Activated CD4-positive, CD25-positive, alpha-beta regulatory T cell treated with anti-CD3 and anti-CD28 coated beads, Interleukin-2, amount 50 U/mL, for 72 hours (primary cell): ENCODE results near the gene E2F4.

Experiments used
- DNase-seq: peaks from one replicate; pipeline ENCODE4 v3.0.0; 2021

E2F4 gene

GRCh38 chr16:67195676-67196075 is 3.7 kb downstream of the E2F4 start:
- DNase-seq, result no peak

- no peak for DNase-seq
These were observed 4.9 kb downstream of the E2F4 start for GRCh38 chr16:67196881-67197280.

DNA sequence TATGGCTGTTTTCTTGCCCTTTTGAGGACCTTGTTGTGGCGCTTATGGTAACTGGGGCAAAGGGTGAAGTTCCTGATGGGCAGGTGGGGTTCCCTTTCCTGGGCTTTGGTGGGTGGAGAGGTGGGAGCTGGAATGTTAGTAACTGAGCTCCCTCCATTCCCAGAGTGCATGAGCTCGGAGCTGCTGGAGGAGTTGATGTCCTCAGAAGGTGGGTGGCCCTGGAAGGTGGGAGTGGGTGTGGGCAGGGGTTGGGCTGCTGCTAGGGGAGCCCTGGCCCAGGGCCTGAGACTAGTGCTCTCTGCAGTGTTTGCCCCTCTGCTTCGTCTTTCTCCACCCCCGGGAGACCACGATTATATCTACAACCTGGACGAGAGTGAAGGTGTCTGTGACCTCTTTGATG is 5.7 kb downstream of the E2F4 start:
- DNase-seq, result no peak

DNA sequence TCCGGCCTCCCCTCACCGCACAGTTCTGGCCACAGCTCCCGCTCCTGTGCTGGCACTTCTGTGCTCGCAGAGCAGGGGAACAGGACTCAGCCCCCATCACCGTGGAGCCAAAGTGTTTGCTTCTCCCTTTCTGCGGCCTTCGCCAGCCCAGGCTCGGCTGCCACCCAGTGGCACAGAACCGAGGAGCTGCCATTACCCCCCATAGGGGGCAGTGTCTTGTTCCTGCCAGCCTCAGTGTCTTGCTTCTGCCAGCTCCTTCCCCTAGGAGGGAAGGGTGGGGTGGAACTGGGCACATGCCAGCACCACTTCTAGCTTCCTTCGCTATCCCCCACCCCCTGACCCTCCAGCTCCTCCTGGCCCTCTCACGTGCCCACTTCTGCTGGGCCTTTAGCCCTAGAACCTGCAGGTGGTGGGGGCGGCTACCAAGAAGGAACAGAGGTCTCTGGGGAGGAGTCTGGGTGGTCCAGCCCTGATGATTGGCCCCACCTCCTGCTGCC is 6.3 kb downstream of the E2F4 start:
- DNase-seq, result no peak

DNA sequence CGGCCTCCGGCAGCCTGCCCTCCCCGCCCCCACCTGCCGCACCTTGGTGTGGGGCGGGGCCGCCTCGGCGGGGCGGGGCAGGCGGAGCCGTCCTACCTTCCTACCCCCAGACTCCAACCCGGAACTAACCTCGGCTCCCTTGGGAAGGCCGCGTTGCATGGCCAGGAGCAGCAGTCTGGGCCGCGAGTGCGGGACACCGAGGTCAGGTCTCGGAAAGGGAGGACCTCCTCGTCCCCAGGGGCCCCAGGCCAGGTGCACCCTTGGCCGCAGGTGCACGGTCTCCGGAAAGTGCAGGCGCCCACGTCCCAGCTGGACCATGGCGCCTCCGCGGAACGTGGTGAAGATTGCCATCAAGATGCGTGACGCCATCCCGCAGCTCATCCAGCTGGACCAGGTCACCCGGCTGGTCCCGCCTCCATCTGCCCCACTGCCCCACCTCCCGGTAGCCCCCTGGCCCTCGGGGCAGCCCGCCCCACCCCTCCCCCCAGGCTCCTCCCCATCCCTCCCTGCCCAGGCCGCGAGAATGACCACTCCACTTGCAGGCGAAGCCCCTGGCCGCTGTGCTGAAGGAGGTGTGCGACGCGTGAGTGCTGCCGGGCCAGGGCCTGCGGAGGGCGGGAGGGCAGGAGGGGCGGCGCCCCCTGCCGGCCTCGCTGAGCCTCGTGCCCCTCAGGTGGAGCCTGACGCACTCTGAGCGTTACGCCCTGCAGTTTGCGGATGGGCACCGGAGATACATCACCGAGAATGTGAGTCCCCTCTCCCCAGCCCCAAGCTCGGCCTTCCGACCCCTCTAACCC is 7.3 kb downstream of the E2F4 start, which contains the start of gene ELMO3:
ELMO3 (plus strand) TSS at position 121 of the 797 bp plus-strand sequence; CDS start at position 317, 196 bp downstream.
- DNase-seq, result no peak

DNA sequence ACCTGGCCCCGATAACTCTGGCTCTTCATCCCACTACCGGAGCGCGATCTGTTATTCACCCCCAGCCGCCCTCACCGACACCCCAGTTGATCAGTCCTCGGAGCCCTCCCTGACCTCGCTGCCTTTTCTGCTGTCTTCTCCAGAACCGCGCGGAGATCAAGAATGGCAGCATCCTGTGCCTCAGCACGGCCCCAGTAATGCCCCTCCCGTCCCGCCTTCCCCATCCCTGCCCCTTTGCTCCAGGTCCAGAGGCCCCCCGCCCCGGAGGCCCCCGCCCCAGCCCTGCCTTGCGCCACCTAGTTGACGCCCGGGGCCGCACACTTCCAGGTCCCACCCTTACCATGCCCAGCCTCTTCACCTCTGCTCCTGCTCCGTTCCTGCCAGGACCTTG is 7.8 kb downstream of the E2F4 start:
- DNase-seq, result no peak

- no peak for DNase-seq
These were observed 8.5 kb downstream of the E2F4 start for GRCh38 chr16:67200491-67200890.

GRCh38 chr16:67201411-67202345 is 9.7 kb downstream of the E2F4 start:
- DNase-seq, result no peak

GRCh38 chr16:67202426-67202825 is 10.5 kb downstream of the E2F4 start:
- no peak for DNase-seq

DNA sequence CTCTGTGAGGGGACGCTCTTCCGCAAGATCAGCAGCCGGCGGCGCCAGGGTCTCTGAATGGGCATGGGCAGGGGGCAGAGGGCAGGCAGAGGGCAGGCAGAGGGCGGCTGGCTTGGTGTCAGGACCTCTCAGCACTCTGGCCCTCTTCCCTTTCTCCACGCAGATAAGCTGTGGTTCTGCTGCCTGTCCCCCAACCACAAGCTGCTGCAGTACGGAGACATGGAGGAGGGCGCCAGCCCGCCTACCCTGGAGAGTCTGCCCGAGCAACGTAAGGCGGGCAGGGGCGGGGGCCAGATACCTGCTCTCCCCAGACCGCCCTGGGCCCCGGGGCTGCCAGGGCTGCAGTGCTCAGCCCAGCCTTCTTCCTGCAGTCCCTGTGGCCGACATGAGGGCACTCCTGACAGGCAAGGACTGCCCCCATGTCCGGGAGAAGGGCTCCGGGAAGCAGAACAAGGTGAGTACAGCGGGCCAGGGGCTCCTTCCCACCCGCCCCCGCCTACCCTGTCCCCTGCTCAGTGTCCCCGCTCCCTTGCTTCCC is 11.1 kb downstream of the E2F4 start:
- no peak for DNase-seq

DNA sequence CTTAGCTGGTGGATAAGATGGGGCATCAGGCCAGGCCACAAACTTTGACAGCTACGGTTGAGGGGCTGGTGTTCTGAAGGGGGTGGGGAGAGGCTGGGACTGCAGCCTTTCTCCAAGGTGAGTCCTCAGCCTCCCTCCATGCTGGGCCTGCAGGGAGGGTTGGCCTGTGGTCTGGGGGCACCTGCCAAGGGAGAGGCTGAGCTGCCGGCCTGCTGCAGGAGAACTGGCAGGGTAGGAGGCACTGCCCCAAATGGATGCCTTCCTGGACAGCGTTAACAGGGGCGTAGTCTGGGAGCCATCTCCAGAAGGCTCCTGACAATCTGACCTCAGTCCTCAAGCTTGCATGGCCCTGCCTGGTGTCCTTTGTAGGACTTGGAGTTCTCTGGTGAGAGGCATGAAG is 12.1 kb downstream of the E2F4 start:
- DNase-seq, result no peak

- DNase-seq, result no peak
These were observed 14.3 kb downstream of the E2F4 start for GRCh38 chr16:67206129-67206837.

GRCh38 chr16:67206838-67207248 is 14.9 kb downstream of the E2F4 start:
- no peak for DNase-seq

DNA sequence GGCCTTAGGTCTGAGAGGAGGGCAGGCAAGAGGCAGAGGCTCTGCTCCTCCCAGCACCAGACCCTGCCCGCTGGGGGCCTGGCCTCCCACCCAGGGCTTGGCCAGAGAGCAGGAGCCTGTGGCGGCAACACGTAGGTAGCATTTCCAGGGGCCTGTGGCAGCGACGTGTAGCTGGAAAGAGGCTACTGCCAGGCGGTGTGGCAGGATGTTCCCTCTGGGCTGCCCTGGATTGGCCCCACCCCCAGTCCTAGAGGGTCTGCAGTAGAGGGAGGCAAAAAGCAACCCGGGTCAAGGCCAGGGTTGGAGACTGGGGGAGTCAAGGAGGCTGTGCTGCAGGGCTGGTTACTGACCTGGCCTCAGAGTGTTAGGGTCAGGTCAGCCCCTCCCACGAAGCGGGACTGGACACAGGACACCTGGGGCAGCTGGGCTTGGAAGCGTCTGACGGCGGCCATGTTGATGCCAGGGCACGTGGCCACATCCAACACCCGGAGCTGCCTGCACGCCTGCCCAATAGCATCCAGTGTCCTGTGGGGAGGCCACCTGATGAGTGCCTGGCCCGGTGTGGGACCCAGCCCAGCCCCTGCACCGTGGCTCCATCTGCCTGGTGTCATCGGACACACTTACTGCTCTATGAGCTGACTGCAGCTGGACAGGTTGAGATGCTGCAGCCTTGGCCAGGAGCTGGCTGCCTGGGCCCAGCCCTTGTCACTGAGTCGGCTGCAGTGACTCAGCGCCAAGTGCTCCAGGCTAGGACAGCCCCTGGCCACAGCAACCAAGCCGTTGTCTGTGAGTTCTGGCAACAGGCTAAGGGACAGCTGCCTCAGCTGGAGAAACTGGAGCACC is 15.5 kb downstream of the E2F4 start:
- no peak for DNase-seq

DNA sequence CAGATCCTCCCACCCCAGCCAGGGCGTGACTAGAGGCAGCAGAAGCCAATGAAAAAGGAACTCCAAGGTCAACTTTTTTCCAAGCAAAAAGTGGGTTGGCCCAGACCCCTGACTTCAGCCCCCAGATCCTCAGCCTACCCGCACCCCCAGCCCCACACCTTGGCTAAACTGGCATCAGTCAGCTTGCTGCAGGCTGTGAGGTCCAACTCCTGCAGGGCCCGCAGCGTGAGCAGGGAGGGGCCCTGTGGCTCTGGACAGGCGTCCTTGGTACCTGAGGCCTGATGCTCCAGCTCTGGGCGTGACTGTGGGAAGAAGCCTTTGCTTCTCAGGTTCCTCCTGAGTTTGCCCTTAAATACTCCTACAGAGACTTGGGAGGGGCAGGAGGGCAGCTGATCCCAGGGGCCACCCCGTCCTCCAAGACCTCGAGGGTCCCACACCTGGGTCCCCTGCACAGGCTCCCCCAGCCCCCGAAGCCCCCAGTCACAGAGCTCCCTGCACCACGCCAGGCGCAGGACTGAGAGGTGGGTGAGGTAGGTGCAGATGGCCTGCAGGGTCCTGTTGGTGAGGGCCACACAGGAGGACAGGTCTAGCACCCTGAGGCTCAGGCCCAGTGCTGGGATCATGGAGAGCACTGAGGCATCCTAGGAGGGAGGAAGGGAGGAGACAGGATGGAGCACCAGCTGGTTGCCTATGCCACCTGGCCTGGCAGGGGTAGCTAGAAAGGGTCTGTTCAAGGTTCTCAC is 16.4 kb downstream of the E2F4 start:
- no peak for DNase-seq

GRCh38 chr16:67209565-67209964 is 17.6 kb downstream of the E2F4 start:
- DNase-seq, result no peak

DNA sequence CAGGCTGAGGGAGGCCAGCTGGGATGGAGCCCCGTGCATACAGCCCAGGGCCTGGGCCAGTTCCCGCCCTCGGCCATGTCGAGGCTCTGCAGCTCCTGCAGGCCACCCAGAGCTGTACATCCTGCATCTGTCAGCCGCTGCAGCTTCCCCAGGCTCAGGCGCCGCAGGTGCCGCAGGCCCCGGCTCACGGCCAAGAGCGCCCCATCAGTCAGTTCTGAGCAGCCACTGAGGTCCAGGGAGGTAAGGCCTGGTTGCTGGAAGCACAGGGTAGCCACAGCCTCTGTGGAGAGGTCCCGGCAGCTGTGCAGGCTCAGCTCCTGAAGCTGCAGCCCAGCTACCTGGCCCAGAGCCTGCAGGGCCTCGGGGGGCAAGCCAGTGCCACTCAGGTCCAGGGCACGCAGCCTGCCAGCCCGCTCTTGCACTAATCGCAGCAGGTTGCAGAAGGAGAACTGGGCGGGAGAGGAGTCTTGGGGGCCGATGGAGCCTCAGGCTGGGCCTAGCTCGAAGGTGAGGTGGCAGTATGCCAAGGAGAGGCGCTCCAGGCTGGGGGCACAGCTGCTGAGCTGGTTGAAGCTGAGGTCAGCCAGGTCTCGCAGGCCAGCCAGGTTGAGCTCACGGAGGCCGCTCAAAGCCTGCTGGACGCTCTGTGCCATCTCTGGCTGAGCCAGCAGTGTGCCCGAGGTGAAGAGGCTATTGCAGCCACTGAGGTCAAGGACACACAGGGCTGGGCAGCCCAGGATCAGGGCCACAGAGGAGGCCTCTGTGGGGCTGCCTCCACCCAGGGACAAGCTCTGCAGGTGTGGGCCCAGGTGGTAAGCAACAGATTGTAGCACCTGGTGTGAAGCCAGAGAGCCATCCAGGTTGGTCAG is 18.3 kb downstream of the E2F4 start:
- DNase-seq, result no peak

GRCh38 chr16:67211674-67212073 is 19.7 kb downstream of the E2F4 start:
- DNase-seq, result no peak

- DNase-seq, result no peak
These were observed 20.8 kb downstream of the E2F4 start for GRCh38 chr16:67212766-67213165.
